HEK293 (cell line): ENCODE measurements around the gene LRRC32.

Experiments
- CTCF ChIP-seq: fragments of 450-650 bp; formaldehyde crosslinking; IDR thresholded peaks from 2 replicates; pipeline ENCODE4 v1.5.1; 2016; ENCODE audit warnings: missing biosample characterization, missing genetic modification characterization
- PRDM10 ChIP-seq: fragments of 450-650 bp; formaldehyde crosslinking; IDR thresholded peaks from 2 replicates; pipeline ENCODE4 v1.5.1; 2016; ENCODE audit warnings: missing biosample characterization, missing genetic modification characterization
- YY1 ChIP-seq: fragments of 450-650 bp; formaldehyde crosslinking; IDR thresholded peaks from 2 replicates; pipeline ENCODE4 v1.5.1; 2018; ENCODE audit warnings: missing biosample characterization, missing genetic modification characterization
- ZBTB8A ChIP-seq: fragments of 450-650 bp; formaldehyde crosslinking; IDR thresholded peaks from 2 replicates; pipeline ENCODE4 v1.5.1; 2016; ENCODE audit warnings: missing biosample characterization, missing genetic modification characterization
- ZNF394 ChIP-seq: fragments of 450-650 bp; formaldehyde crosslinking; IDR thresholded peaks from 2 replicates; pipeline ENCODE4 v1.5.1; 2016; ENCODE audit warnings: missing biosample characterization, missing genetic modification characterization, mild to moderate bottlenecking, moderate library complexity, borderline replicate concordance
- ZNF488 ChIP-seq: fragments of 450-650 bp; formaldehyde crosslinking; IDR thresholded peaks from 2 replicates; pipeline ENCODE4 v1.5.1; 2016; ENCODE audit warnings: missing biosample characterization, missing genetic modification characterization
- ZNF621 ChIP-seq: fragments of 450-650 bp; formaldehyde crosslinking; IDR thresholded peaks from 2 replicates; pipeline ENCODE4 v1.5.1; 2017; ENCODE audit warnings: missing biosample characterization, missing genetic modification characterization
- ZNF660 ChIP-seq: fragments of 450-650 bp; IDR thresholded peaks from 2 replicates; pipeline ENCODE4 v1.5.1; 2018; ENCODE audit warnings: missing biosample characterization, mild to moderate bottlenecking, missing genetic modification characterization
- TF ChIP-seq, protein P1 (sequence below): fragments of 450-650 bp; IDR thresholded peaks from 2 replicates; pipeline ENCODE4 v1.5.1; 2018; ENCODE audit warnings: missing biosample characterization, mild to moderate bottlenecking, missing genetic modification characterization
- TF ChIP-seq, protein P2 (sequence below): fragments of 450-650 bp; formaldehyde crosslinking; conservative IDR thresholded peaks from 2 replicates; pipeline ENCODE4 v1.5.1; 2016; ENCODE audit warnings: low read depth, missing biosample characterization, missing genetic modification characterization

DNA sequence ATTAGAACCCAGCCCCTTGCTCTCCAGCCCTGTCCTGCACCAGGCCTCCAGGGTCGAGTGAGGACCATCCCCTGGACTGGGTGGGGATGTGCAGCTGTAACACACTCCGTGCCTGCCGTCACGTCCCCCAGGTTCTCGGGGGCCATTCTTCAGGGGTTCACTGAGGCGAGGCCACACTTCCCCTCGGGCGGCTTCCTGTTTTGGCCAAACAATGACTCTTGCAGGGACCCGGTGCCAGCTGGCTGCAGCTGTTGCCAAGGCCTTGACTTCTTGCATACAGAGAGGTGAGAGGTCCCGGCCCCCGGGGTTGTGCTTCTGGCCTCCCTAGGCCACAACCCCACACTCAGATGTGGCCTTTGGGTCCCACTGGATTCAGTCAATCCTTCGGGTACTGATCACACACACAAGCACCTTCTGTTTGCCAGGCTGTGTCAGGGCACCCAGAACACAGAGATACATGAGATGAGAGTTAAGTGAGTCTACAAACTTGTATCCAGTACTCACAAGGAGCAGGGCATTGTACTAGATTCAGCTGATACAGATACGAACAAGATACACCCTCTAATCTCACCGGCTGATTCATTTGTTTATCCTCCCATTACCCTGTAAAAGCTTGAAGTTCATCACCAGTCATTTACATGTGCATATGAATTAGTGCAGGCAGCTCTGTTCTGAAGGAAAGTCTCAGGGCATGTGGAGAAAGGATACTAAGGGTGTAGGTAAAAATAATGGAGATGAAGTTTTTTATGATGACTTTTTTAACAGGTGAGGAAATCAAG lies 32.9 kb downstream of the LRRC32 start:
- TF ChIP-seq CTCF (no peak), ZNF660 (tag by site-specific recombination) (no peak), ZNF394 (tag by site-specific recombination) (no peak), ZNF621 (tag by site-specific recombination) (no peak), ZNF488 (tag by site-specific recombination) (no peak), PRDM10 (tag by site-specific recombination) (no peak), YY1 (tag by site-specific recombination) (no peak), ZBTB8A (tag by site-specific recombination) (no peak)
- TF ChIP-seq, protein P1, sequence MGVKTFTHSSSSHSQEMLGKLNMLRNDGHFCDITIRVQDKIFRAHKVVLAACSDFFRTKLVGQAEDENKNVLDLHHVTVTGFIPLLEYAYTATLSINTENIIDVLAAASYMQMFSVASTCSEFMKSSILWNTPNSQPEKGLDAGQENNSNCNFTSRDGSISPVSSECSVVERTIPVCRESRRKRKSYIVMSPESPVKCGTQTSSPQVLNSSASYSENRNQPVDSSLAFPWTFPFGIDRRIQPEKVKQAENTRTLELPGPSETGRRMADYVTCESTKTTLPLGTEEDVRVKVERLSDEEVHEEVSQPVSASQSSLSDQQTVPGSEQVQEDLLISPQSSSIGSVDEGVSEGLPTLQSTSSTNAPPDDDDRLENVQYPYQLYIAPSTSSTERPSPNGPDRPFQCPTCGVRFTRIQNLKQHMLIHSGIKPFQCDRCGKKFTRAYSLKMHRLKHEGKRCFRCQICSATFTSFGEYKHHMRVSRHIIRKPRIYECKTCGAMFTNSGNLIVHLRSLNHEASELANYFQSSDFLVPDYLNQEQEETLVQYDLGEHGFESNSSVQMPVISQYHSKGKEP = no peak
- TF ChIP-seq, protein P2, sequence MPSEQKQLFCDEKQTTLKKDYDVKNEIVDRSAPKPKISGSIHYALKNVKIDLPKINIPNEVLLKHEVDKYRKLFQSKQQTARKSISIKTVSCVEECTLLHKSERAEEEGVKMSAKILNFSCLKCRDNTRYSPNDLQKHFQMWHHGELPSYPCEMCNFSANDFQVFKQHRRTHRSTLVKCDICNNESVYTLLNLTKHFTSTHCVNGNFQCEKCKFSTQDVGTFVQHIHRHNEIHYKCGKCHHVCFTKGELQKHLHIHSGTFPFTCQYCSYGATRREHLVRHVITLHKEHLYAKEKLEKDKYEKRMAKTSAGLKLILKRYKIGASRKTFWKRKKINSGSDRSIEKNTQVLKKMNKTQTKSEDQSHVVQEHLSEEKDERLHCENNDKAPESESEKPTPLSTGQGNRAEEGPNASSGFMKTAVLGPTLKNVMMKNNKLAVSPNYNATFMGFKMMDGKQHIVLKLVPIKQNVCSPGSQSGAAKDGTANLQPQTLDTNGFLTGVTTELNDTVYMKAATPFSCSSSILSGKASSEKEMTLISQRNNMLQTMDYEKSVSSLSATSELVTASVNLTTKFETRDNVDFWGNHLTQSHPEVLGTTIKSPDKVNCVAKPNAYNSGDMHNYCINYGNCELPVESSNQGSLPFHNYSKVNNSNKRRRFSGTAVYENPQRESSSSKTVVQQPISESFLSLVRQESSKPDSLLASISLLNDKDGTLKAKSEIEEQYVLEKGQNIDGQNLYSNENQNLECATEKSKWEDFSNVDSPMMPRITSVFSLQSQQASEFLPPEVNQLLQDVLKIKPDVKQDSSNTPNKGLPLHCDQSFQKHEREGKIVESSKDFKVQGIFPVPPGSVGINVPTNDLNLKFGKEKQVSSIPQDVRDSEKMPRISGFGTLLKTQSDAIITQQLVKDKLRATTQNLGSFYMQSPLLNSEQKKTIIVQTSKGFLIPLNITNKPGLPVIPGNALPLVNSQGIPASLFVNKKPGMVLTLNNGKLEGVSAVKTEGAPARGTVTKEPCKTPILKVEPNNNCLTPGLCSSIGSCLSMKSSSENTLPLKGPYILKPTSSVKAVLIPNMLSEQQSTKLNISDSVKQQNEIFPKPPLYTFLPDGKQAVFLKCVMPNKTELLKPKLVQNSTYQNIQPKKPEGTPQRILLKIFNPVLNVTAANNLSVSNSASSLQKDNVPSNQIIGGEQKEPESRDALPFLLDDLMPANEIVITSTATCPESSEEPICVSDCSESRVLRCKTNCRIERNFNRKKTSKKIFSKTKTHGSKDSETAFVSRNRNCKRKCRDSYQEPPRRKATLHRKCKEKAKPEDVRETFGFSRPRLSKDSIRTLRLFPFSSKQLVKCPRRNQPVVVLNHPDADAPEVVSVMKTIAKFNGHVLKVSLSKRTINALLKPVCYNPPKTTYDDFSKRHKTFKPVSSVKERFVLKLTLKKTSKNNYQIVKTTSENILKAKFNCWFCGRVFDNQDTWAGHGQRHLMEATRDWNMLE (tag by site-specific recombination) = no peak
